Renal cortex interstitium (tissue), 11 donors: ENCODE results near the gene EPB41L4B. TPM values are rescaled to one million over a fixed set of nuclear protein-coding genes. Genes with fewer than 3 reads are reported as not detected.
A peak's percentile ranks its signal among the peaks of the same experiment; 100 is the strongest.

Experiments used
- DNase-seq, 11 donors: peaks; one replicate each; pipeline ENCODE4 v3.0.0-alpha.2; 2013; ENCODE audit warnings: low read depth in 9 of 11, low spot score in 4 of 11; ENCODE audit errors: extremely low read depth in 1 of 11
- polyA plus RNA-seq, 3 donors: library from polyadenylated mRNA; unstranded; fragments of 120-200 nt; gene quantifications; one replicate each; pipeline ENCODE4 v1.2.1, GENCODE V29; 2013; ENCODE audit not compliant: insufficient read length in 3 of 3

Gene EPB41L4B
- polyA plus RNA-seq, 3 donors, result 10.6 to 15.8 (median 15.7) TPM

DNA sequence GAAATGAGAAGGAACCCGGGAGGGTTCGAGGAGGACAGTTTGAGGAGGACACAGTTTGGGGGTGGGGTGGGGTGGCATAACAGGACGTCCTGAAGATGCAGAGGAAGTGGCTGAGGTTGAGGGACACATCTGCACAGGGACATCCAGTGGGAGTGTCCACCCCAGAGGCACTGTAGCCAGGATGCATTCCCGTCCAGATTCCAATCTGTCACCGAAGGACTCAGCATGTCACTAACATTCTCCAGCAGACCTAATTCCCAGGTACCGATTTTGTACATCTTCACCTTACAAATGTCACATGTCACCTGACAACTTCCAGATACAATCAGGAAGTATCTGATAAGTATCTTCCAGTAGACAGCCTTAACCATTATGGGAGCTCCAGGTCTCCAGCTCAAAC is 42.6 kb downstream of the EPB41L4B start:
- no peak for DNase-seq

DNA sequence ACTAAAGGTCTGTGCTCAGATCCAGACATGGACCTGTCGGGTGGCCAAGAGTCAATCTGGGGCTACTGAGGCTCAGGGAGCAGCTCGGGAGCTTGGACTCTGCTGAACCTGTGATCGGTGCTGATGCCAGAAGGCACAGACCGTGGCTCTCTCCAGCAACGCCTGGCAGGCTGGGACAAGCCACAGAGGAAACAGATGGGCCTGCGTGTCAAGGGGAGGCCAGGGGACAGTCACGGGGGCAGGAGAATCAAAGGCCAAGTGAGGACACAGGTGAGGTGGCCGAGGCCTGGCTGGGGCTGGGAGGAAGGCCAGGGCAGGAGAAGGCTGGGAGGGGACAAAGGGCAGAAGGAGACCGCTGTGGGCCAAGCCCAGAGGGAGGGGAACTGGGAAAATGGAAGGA is 43.4 kb downstream of the EPB41L4B start:
- DNase-seq, result no peak

DNA sequence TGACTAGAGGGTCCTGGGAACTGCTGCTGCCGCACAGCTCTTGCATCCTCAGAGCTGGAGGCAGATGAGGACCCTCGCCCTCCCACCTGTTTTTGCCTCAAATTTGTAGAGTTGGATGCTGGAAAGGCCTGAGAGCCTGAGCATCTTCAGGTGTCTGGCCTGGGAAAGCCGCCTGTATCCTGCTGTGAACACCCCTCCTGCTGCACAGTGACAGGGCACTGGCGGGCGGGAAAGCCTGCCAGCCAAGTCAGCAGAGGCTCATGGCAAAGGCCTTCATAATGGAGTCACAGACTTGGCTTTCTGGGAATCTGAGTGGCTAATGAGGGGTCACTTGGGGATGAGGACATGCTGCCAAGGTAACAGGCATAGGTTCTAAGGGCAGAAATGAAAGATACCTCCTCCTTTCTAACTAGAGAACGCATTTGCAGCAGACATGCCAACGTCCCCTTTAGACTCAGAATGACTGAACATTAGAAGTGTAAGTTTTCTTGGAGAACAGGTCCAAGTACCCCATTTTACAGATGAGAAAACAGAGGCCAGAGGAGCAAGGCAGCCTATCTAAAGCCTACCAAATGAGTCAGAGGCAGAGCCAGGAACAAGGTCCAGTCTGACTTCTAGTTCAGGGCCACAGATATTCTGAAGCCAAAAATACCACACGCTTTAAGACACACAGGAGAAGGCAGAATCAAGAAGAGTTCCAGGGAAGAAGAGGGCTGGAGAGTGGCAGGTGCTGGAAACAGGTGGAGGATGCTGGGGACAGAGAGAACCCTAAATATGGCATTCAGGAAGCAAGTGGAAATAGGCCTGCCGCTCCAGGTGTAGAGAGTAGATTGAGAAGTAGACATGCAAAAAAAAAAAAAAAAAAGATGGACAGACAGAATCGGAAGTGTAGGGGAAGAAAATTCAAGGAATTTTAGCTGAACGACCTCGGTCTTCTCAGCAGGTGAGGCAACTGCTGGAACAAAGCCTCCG is 44.1 kb downstream of the EPB41L4B start:
- DNase-seq, result no peak

DNA sequence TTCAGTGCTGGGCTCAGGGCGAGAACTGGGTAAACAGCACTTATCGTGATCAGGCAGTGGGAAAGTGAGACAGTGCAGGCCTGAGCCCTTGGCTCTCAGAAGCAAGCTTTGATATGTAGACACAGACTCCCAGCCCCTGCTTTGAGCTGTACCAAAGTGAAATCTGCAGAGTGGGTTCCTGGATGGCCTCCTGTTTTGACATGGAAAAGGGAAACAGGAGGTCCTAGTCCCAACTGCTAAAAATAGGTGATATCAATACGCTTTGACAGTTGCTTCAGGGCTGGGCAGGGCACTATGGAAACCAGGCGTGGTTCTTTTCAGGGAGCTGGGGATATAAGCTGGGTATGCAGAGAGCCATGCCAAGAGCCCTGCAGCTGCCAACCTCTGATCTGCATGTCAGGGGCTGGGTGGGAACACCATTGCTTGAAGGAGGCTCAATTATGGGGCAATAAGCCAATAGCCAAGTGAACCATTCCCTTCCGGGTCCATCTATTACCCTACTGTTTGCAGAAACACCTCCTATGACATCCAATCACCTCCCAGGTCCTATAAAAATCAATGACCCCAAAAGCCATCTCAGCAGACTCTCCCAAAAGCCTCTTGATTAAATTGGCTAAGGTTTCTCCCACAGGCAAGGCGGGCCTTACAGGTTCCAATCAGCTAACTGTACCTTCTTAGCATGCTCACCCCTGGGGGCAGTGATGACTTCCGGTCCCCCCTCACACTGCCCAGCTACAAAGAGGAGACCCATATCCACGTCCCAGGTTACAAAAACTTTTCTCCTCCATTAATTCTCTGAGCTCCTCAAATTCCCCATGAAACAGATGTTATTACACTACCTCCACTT is 45.8 kb downstream of the EPB41L4B start:
- DNase-seq, result peak in 3 of 11 donors; percentile 9 to 39 (median 15)

DNA sequence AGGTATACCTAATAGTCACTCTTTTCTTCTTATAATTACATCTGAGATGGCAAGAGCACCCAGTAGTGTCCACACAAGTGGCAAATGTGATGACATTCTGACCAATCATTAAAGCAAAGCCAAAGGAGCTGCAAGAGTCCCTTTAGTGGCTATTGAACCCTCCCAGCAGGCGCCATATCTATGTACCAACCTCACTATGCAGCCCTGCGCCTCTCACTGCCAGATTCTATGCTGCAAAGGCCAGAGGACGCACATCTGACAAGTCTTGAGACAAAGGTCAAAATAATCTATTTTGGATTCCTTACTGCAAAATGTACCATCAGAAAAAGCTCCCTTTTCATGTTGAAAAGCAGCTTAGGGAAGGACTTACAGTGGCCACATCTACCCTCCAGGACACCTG is 47.0 kb downstream of the EPB41L4B start:
- DNase-seq, result no peak

DNA sequence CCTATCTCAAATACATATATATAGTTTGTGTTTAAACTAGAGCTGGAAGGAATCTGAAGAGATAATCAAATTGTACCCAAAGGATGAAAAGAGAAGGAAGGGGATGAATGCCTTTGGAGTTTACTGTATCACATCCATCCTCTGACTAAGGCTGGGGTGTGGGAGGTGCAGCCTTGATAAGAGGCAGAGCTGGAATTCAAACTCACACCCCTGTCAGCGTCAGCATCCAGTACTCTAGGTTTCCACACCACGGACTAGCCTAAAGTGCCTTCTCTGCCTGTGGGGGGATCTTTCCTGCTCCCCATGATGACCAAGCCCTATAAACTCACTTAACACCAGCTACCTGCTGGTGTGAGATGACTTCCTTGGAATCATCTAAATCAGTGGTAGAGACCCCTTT is 48.1 kb downstream of the EPB41L4B start:
- no peak for DNase-seq

DNA sequence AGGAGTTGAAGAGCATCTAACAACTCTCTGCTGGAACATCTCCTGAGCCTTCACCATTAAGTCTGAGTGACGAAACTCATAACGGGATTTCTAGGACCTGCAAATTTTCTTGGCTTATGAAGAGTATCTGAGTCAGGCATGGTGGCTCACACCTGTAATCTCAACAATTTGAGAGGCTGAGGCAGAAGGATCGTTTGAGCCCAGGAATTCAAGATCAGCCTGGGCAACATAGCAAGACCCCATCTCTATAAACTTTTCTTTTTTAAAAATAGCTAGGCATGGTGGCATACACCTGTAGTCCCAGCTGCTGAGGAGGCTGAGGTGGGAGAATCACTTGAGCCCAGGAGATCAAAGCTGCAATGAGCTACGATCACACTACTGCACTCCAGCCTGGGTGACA is 48.8 kb downstream of the EPB41L4B start:
- no peak for DNase-seq

DNA sequence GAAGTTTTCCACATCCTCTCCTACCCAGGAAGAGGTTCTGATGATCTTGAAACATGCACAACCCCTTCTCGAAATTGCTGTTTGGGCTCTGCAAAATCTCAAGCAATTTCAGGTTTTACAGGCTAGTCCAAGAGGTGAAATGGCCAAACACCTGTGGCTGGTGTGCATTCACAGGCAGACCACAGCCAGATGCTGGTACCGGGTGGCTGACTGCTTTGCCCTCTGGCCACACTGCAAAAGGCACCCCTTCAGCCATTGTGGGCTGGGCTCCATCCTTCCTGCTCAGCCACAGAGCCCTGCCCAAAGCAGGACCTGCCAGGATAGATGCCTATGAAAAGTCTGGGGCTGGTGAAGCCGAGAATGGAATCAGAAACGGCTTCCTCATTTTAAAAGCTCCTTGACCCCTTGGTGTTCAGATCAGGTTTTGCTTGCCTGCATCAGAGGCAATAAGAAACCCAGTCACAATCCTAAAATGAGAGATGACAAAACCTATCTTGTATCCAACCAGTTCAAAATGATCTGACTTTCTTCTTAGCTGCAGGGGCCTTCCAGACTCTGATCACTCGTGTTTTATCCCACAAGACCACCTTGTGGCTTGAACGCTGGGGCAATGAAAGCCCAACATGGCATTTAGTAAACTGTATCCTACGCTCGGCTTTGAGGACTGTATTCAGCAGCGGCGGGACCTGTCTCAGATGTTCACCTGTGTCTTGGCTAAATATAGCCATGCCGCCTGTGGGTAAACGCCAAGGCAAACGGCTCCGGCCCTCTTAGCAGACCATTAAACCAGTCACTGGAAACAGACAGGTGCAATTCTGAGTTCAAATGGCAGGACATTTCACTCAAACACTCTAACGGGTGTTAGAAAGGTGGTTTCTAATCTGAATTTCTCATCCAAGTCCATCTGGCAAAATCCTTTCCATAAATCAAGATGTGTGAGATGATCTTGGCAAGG is 49.6 kb downstream of the EPB41L4B start:
- no peak for DNase-seq

DNA sequence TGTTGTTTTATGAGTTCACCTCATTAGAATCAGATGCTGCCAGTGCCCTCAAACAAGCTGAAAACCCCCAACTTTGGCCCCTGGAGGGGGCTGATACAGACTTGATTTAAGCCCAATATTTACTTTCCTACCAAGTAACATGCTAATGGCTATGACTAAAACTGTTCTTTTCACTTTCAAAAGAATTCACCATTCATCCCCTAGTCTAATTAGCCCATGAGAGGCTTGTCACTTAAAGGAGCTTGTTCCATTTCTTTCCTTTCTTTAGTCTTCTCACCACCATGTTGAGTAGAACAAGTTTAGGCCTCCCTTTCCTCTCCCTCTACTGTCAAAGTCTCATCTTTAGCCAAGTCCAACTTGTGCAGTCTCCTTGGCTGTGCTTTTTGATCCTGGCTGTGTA is 50.4 kb downstream of the EPB41L4B start:
- DNase-seq, result no peak

DNA sequence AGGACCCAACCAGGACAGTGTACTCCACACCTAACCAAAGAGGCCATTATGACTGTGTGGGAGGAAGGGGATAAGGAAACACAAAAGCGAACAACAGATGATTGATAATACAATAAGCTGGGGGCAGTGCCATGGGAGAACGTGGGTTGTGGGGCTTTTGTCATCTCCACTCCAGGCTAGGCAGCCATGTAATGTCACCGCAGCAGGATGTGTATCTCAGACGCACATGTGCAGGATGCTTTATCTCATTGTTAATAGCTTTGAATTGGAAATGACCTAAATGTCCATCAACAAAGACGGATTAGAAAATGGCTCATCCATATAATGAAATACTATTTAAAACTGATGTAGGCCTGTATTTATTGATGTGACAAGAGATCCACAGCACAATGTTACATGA is 51.0 kb downstream of the EPB41L4B start:
- DNase-seq, result no peak

DNA sequence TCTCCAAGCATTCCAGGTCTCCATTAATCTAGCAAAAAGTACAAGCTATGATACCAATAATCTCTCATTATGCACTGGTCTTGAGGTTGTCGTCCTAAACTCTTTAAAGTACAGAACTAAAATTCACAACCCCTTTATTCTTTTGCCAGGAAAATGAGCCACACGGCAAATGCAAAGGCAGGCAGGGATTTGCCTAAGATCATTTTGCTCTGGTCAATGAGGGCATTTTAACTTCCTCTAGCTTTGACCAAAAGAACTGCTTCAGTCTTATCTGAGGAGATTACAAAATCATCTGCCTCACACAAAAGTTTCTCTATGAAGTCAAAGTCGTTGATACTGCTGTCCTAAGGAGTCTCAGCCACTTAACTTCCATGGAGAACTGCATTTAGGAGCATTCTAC is 51.8 kb downstream of the EPB41L4B start:
- DNase-seq, result no peak

DNA sequence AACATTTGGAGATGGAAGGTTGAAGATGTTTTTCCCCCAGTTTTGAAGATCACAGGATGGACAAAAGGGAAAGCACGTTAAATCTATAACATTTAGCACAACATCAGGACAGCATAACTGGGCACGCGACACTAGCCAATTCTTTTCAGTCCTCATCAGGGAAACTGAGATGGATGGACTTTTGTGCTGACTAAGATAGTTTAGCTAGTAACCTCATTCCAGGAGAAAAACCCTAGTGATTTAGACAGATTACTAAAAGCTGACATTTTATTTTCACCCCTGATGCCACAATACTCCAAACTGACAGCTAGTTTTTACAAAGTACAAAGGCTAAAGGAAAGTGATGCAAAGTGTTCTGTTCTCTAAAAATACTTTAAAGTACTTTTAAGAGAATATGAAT is 53.3 kb downstream of the EPB41L4B start:
- DNase-seq, result no peak

DNA sequence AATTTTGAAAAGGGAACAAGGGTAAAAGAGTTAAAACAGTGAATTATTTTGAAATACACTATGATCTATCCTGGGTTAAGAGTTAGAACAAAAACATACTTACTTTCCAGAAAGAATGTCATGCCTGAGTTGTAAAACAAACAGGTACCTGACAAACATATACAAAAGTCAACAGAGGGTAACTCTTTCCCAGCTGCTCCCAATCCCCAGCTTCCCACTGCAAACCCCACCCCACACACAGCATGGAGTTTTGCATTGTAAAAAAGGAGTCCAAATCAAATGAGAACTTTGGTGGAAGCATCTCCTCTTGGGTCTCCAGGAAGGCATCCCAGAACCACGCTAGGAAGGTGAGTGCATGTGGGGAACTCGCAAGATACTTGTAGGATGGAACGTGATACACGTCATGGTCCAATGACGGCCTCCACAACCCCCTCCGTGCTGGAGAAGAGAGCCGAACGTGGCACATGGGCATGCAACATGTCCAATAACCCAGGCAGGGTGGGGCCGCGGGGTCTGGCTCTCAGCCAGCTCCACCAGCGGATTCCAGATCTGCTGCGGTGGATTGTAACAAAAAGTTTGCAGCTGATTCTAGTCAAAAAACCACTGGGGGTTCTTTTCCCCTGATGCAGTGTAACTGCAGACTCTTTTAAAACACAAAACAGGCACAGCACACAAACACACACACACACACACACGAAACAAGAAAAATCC is 55.8 kb downstream of the EPB41L4B start:
- DNase-seq, result peak in 5 of 11 donors; percentile 12 to 32 (median 16)

DNA sequence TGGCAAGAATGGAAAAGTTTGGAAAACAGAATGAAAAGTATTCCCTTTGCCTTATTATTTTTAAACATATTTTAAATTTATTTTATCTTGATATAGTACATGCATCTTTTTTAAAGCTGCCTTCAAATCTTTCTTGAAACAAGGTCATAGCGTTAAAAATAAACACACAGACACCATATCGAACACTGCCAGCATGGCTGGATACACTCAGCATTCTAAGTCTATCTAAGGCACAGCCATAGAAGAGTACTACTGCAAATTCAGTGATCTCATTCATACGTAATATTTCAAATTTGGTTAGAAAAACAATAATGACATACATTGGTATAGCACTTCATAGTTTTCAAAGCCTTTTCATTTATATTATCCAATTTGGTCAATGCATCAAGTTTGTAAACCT is 57.5 kb downstream of the EPB41L4B start:
- no peak for DNase-seq

DNA sequence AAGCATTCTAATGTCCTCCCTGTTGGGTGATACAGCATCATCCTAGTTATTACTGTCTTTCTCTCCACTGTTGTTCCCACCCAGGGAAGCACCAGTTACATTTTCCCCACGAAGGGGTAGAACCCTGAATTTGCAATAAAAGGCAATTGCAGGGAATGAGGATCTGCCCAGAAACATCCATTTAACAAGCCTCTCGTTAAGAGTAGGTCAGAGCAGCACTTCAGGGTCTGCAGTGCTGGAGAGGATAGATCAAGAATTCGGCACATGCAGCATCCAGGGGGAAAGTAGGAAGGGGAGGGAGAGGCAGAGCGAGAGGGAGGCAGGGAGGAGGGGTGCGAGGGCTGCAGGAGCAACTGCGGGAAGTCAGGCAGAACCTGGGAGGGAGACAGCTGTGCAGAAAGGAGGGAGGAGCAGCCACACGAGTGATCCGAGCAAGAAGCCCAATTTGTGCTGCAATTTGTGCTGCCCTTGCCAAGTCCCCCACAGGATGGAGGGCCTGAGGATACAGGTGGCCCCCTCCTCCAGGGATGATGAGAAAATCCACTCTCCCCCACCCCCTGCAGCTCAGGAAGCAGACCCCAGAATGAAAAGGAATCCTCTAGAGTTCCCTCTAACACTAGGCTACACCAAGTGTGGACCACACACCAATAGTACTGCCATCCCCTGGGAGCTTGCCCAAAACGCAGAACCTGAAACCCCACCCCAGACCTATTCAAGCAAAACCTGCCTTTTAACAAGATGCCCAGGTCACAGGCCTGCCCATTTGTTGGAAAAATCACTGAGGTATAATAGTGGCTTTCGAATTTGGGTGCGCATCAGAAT is 62.2 kb downstream of the EPB41L4B start:
- DNase-seq, result peak in 9 of 11 donors; percentile 14 to 55 (median 33)

DNA sequence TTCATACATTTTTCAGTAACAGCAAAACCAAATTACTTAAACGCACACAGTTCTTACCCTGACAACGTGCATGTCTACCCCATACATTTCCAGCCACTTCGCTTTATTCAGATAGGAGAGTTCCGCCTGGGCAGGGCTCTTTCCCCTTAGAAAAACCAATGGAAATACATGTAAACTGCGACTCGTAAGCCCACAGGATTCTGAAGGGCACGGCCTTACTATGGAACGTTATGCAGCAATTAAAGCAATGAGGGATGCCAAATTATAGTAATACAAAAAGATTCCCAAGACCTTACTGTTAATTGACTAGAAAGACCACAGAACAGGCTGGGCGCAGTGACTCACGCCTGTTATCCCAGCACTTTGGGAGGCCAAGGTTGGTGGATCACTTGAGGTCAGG is 64.5 kb downstream of the EPB41L4B start:
- DNase-seq, result no peak

DNA sequence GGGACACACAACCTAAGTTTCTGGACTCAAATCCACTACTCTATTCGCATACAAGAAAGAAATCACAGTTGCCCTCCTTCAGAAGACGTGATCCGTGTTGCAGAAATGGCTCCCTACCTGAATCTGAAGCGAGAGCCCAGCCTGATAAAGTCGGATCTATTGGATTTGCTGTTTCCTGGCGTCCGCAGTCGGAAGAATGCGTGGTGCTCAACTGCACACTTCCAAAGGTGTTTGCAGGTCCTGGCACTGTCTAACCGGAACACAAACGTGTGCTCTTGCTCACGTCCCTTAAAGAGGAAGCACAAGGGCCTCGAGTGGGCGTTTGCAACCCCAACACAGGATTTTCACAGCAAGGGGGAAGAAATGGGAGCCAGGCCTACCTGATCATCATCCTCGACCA is 65.5 kb downstream of the EPB41L4B start:
- DNase-seq, result no peak

DNA sequence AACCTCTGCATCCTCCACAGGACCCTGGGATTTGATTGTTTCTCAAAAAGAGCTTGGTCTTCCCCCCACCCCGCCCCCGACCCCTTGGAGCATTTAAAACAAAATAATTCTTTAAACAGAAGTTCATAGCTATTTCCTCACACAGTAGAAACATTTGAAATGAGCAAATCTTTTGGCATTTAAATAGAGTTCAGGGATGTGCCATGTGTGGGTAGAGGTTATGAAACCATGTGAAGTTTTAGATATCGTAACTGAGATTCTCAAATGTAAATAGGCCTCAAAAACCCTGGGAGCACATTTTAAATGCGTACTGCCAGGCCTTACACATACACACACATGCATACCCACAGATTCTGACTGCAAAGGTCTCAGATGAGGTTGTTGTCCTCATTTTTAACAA is 66.5 kb downstream of the EPB41L4B start:
- DNase-seq, result no peak
